B cell (primary cell): ENCODE results near the gene THSD4.

ENCODE experiments used
- EZH2 ChIP-seq: IDR thresholded peaks from 2 replicates; pipeline ENCODE4 v1.6.1; 2012; ENCODE audit warnings: borderline replicate concordance, low read depth, mild to moderate bottlenecking, moderate library complexity, low read length; ENCODE audit not compliant: insufficient read depth, poor library complexity, severe bottlenecking
- TF ChIP-seq, protein P1 (sequence below): fragments of 200-600 bp; IDR thresholded peaks from one replicate; pipeline ENCODE4 v1.8.0; 2022; ENCODE audit warnings: antibody characterized with exemption, mild to moderate bottlenecking

DNA sequence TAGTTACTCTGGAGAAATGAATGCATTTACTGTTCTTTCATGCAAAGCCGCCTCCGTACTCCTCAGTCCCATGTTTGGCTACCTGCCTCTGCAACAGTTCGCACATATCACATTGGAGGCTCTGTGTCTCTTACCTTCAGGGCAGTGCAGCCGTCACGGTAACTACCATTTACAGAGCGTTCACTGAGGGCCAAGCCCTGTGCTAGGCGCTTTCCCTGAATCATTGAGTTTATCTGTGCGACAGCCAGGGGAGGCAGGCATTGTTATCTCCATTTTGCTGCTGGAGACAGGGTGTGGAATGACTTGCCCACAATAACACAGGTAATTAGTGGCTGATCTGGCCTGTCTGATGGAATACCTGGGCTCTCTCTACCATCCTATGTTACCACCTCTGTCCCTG, 115.0 kb downstream of the THSD4 start:
- TF ChIP-seq EZH2: no peak
- TF ChIP-seq, protein P1, sequence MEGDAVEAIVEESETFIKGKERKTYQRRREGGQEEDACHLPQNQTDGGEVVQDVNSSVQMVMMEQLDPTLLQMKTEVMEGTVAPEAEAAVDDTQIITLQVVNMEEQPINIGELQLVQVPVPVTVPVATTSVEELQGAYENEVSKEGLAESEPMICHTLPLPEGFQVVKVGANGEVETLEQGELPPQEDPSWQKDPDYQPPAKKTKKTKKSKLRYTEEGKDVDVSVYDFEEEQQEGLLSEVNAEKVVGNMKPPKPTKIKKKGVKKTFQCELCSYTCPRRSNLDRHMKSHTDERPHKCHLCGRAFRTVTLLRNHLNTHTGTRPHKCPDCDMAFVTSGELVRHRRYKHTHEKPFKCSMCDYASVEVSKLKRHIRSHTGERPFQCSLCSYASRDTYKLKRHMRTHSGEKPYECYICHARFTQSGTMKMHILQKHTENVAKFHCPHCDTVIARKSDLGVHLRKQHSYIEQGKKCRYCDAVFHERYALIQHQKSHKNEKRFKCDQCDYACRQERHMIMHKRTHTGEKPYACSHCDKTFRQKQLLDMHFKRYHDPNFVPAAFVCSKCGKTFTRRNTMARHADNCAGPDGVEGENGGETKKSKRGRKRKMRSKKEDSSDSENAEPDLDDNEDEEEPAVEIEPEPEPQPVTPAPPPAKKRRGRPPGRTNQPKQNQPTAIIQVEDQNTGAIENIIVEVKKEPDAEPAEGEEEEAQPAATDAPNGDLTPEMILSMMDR: no peak
